Transverse colon (tissue), 4 donors: ENCODE measurements around the gene PPFIA4.

Experiments
- CTCF ChIP-seq, 5 experiments: fragments of 200-600 bp in 3 of 5; fragments of 450-650 bp in 2 of 5; sonication (generic) in 3 of 5; IDR thresholded peaks; 1 replicate in 2 of 5; 2 replicates in 3 of 5; pipeline ENCODE4 v1.5.1; 2016 to 2017; ENCODE audit warnings: antibody characterized with exemption in 5 of 5, inconsistent platforms in 3 of 5, mild to moderate bottlenecking in 2 of 5, moderate library complexity in 1 of 5
- EP300 ChIP-seq: sonication (generic); formaldehyde crosslinking; IDR thresholded peaks from one replicate; pipeline ENCODE4 v1.6.1; 2017; ENCODE audit warnings: antibody characterized with exemption, low read depth
- POLR2A ChIP-seq: fragments of 450-650 bp; IDR thresholded peaks from one replicate; pipeline ENCODE4 v1.6.1; 2016; ENCODE audit warnings: antibody characterized with exemption, mild to moderate bottlenecking, moderate library complexity
- POLR2AphosphoS5 ChIP-seq, 3 donors: sonication (generic); formaldehyde crosslinking; IDR thresholded peaks; one replicate each; pipeline ENCODE4 v1.6.1; 2016; ENCODE audit warnings: antibody characterized with exemption in 3 of 3

GRCh38 chr1:203091199-203091477, 64.8 kb downstream of the PPFIA4 start:
- no peak for TF ChIP-seq POLR2AphosphoS5 (IDR thresholded peaks at IDR 0.05)
- no peak for TF ChIP-seq CTCF (IDR thresholded peaks at IDR 0.05)
- no peak for TF ChIP-seq POLR2A
- no peak for TF ChIP-seq EP300
